Activated T-helper 2 cell treated with anti-CD3 and anti-CD28 coated beads, Interferon-gamma antibody, Interleukin-2, Interleukin-4, amounts not matched to agents 10 μg/mL and 5 μg/mL and 100 μg/mL, durations not matched to agents 14 hours and 24 hours and 36 hours (primary cell): ENCODE data around the gene TPRN. TPM values are rescaled to one million over a fixed set of nuclear protein-coding genes. Genes with fewer than 3 reads are reported as not detected.

ENCODE experiments used
- DNase-seq: peaks from one replicate; pipeline ENCODE4 v3.0.0; 2021; ENCODE audit warnings: low spot score
- H3K27ac Mint-ChIP-seq: one replicate; pipeline ENCODE4 v1.8.0; 2021; ENCODE audit warnings: mixed read lengths
- H3K27me3 Mint-ChIP-seq: one replicate; pipeline ENCODE4 v1.8.0; 2021; ENCODE audit warnings: low read depth, mixed read lengths
- H3K36me3 Mint-ChIP-seq: one replicate; pipeline ENCODE4 v1.8.0; 2021; ENCODE audit warnings: low read depth, mixed read lengths
- H3K4me1 Mint-ChIP-seq: one replicate; pipeline ENCODE4 v1.8.0; 2021; ENCODE audit warnings: low read depth, mixed read lengths
- H3K4me3 Mint-ChIP-seq: one replicate; pipeline ENCODE4 v1.8.0; 2021; ENCODE audit warnings: low read depth, mild to moderate bottlenecking, moderate library complexity, mixed read lengths
- H3K9me3 Mint-ChIP-seq: one replicate; pipeline ENCODE4 v1.8.0; 2021; ENCODE audit warnings: mixed read lengths
- intact Hi-C: fragments of 100-400 bp; cut with micrococcal nuclease; formaldehyde crosslinking; loops from one replicate; pipeline ENCODE4 v1.15.1; 2023
- total RNA-seq: library from RNA; stranded (reverse); gene quantifications from 2 replicates; pipeline ENCODE4 v1.2.3, GENCODE V29; 2022

Gene TPRN
- total RNA-seq, 1 donor from 2014 or later, result 16.4 TPM

GRCh38 chr9:137218212-137218753, 17.7 kb upstream of the TPRN start:
- no peak for DNase-seq
- intact Hi-C loops, result no loop called here
- Mint-ChIP-seq H3K27me3 (no peaks in the 10 kb centered on the region), H3K36me3 (no peaks in the 10 kb centered on the region), H3K9me3 (no peaks in the 10 kb centered on the region), H3K4me1 (peaks cover 2% of the 10 kb centered on the region), H3K4me3 (no peak overlapping the region), H3K27ac (no peak overlapping the region)

GRCh38 chr9:137217276-137218211, 17.0 kb upstream of the TPRN start:
- Mint-ChIP-seq H3K4me3 (no peak overlapping the region), H3K36me3 (peaks cover 3% of the 10 kb centered on the region)
- intact Hi-C loops, result no loop called here

GRCh38 chr9:137216188-137216965, 15.8 kb upstream of the TPRN start:
- H3K36me3 Mint-ChIP-seq, result peaks cover 3% of the 10 kb centered on the region
- H3K27me3 Mint-ChIP-seq, result no peaks in the 10 kb centered on the region
- no peaks in the 10 kb centered on the region for H3K4me1 Mint-ChIP-seq
- no peak overlapping the region for H3K4me3 Mint-ChIP-seq
- H3K27ac Mint-ChIP-seq, result no peak overlapping the region
- intact Hi-C loops, result no loop called here
- H3K9me3 Mint-ChIP-seq, result no peaks in the 10 kb centered on the region
- no peak for DNase-seq

More at GRCh38 chr9:137217276-137218211, 17.0 kb upstream of the TPRN start:
- Mint-ChIP-seq H3K27ac (no peak overlapping the region), H3K9me3 (no peaks in the 10 kb centered on the region), H3K27me3 (no peaks in the 10 kb centered on the region), H3K4me1 (no peaks in the 10 kb centered on the region)
- no peak for DNase-seq

- intact Hi-C loops, result no loop called here
- Mint-ChIP-seq H3K27me3 (no peaks in the 10 kb centered on the region), H3K36me3 (peaks cover 3% of the 10 kb centered on the region), H3K4me3 (no peak overlapping the region), H3K9me3 (no peaks in the 10 kb centered on the region), H3K4me1 (no peaks in the 10 kb centered on the region), H3K27ac (no peak overlapping the region)
- no peak for DNase-seq
These were observed 14.8 kb upstream of the TPRN start for GRCh38 chr9:137215196-137215986.

- Mint-ChIP-seq H3K36me3 (peaks cover 3% of the 10 kb centered on the region), H3K27ac (no peak overlapping the region), H3K27me3 (no peaks in the 10 kb centered on the region), H3K9me3 (no peaks in the 10 kb centered on the region), H3K4me1 (no peaks in the 10 kb centered on the region), H3K4me3 (no peak overlapping the region)
- intact Hi-C loops, result no loop called here
- DNase-seq, result no peak
These were observed 14.1 kb upstream of the TPRN start for GRCh38 chr9:137214620-137215019.

GRCh38 chr9:137213160-137214060, 12.9 kb upstream of the TPRN start:
- no peaks in the 10 kb centered on the region for H3K4me1 Mint-ChIP-seq
- H3K9me3 Mint-ChIP-seq, result no peaks in the 10 kb centered on the region
- H3K27me3 Mint-ChIP-seq, result no peaks in the 10 kb centered on the region
- H3K27ac Mint-ChIP-seq, result no peak overlapping the region
- H3K4me3 Mint-ChIP-seq, result no peak overlapping the region
- intact Hi-C loops, result no loop called here
- peaks cover 10% of the 10 kb centered on the region for H3K36me3 Mint-ChIP-seq
- no peak for DNase-seq

- no peak overlapping the region for H3K4me3 Mint-ChIP-seq
- peaks cover 14% of the 10 kb centered on the region for H3K36me3 Mint-ChIP-seq
- DNase-seq, result no peak
- intact Hi-C loops, result no loop called here
- no peak overlapping the region for H3K27ac Mint-ChIP-seq
- H3K4me1 Mint-ChIP-seq, result peaks cover 1% of the 10 kb centered on the region
- H3K9me3 Mint-ChIP-seq, result no peaks in the 10 kb centered on the region
- H3K27me3 Mint-ChIP-seq, result no peaks in the 10 kb centered on the region
These were observed 12.0 kb upstream of the TPRN start for GRCh38 chr9:137212520-137212919.

- H3K27me3 Mint-ChIP-seq, result no peaks in the 10 kb centered on the region
- intact Hi-C loops, result no loop called here
- no peak overlapping the region for H3K27ac Mint-ChIP-seq
- no peaks in the 10 kb centered on the region for H3K9me3 Mint-ChIP-seq
- H3K4me3 Mint-ChIP-seq, result no peak overlapping the region
- H3K4me1 Mint-ChIP-seq, result peaks cover 11% of the 10 kb centered on the region
- DNase-seq, result no peak
- peaks cover 24% of the 10 kb centered on the region for H3K36me3 Mint-ChIP-seq
These were observed 11.0 kb upstream of the TPRN start for GRCh38 chr9:137211532-137211931.

GRCh38 chr9:137206602-137207001, 6.1 kb upstream of the TPRN start:
- Mint-ChIP-seq H3K36me3 (peaks cover 31% of the 10 kb centered on the region), H3K27ac (peak overlapping the region; percentile 87), H3K4me3 (peak overlapping the region; percentile 93), H3K9me3 (no peaks in the 10 kb centered on the region), H3K4me1 (peaks cover 28% of the 10 kb centered on the region), H3K27me3 (no peaks in the 10 kb centered on the region)
- intact Hi-C loops, result no loop called here
- no peak for DNase-seq

- H3K4me1 Mint-ChIP-seq, result peaks cover 32% of the 10 kb centered on the region
These were observed 4.9 kb upstream of the TPRN start, which contains the start of the genes NDOR1 and TMEM203 for GRCh38 chr9:137205126-137206069. Gene NDOR1 (plus strand): TSS chr9:137205700. CDS start chr9:137205778, 78 bp downstream. Gene TMEM203 (minus strand): TSS chr9:137205648. CDS start chr9:137205414, 234 bp downstream.

More at GRCh38 chr9:137205126-137206069, 4.9 kb upstream of the TPRN start, which contains the start of the genes NDOR1 and TMEM203:
- Mint-ChIP-seq H3K9me3 (no peaks in the 10 kb centered on the region), H3K27me3 (no peaks in the 10 kb centered on the region), H3K36me3 (peaks cover 31% of the 10 kb centered on the region), H3K4me3 (peak within 1 kb of the TSS; percentile 93), H3K27ac (peak within 1 kb of the TSS; percentile 87)
- DNase-seq, result peak; percentile 91
- intact Hi-C loops, result loop anchor here (1.0 kb wide), 1 partner anchor 17 kb away; the partner anchor contains the start of genes ANAPC2 and SSNA1
